ENCODE data around the gene PDZD4. TPM values are rescaled to one million over a fixed set of nuclear protein-coding genes. Genes with fewer than 3 reads are reported as not detected.

The PDZD4 gene
- total RNA-seq, 1 experiment from 2014 or later = 120 TPM

- no peaks in the 10 kb centered on the region for H3K9me3 Mint-ChIP-seq
- no peak for DNase-seq (ENCODE audit: low spot score)
- H3K4me1 Mint-ChIP-seq = peaks cover 29% of the 10 kb centered on the region
- ChIA-PET POLR2A (no interaction called here), CTCF (interaction anchor here (0.9 kb wide), 1 partner anchor 10 kb away, joined by 3 read pairs; no protein-coding TSS in a partner anchor)
- TF ChIP-seq ZNF317 (CRISPR knock-in tag; IDR thresholded peaks at IDR 0.05; ENCODE audit: borderline replicate concordance, low read depth) (no peak), ETV6 (CRISPR knock-in tag; IDR thresholded peaks at IDR 0.05) (no peak), ATF1 (CRISPR knock-in tag; IDR thresholded peaks at IDR 0.05) (no peak)
- no peak for ATAC-seq
- no peaks in the 10 kb centered on the region for H3K36me3 Mint-ChIP-seq
- H3K27me3 Mint-ChIP-seq (ENCODE audit: low read depth) = no peaks in the 10 kb centered on the region; the same call in 1 of the 2 replicates
- H3K27ac Mint-ChIP-seq = no peak overlapping the region
- H3K4me3 Mint-ChIP-seq = no peak overlapping the region
Observed at GRCh38 chrX:153874085-153874365, 43.7 kb upstream of the PDZD4 start.

DNA sequence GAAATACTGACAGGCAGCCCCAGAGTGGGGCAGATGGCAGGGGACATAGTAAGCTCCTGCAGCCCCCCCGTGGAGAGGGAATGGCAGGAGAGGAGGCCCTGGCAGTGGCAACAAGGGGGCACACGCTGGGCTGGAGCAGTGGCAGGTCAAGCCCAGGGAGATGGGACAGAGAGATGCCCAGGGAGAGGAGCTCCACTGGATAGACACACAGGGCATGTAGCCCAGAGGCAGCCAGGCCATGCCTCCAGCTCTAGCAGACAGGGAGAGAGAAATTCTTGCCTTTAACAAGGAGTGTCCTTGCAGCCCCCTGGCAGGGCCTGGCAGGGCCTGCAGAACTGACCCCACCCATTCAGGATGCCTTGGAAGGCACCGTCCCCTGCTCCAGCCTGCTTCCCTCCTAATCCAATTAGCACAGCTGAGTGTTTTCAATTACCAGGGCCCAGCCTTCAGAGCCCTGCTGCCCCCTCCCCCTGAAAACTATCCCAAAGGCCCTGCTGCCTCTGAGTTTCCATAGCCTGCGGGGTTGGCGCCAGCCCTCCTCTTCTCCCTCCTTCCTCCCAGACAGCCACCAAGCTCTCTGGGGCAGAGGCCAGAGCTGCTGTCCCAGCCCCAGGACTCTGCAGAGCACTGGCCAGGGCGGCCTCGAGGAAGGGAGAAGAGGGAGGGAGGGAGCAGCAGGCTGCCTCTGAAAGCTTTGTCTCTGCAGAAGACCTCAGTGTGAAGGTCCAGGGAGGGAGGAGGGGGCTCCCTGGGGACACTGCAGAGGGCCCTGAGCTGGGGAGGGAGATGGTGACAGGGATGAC lies 43.1 kb upstream of the PDZD4 start:
- no peak for ATAC-seq
- H3K36me3 Mint-ChIP-seq = no peaks in the 10 kb centered on the region; the same call in 1 of the 2 replicates
- H3K4me1 Mint-ChIP-seq = peaks cover 24% of the 10 kb centered on the region
- POLR2A ChIA-PET = no interaction called here
- no peak overlapping the region for H3K4me3 Mint-ChIP-seq
- CTCF ChIA-PET = interaction anchor here (0.9 kb wide), 1 partner anchor 11 kb away, joined by 3 read pairs; no protein-coding TSS in a partner anchor
- TF ChIP-seq RELA (CRISPR knock-in tag; IDR thresholded peaks at IDR 0.05; ENCODE audit: borderline replicate concordance) = no peak
- no peak for TF ChIP-seq GTF2I (CRISPR knock-in tag; conservative IDR thresholded peaks at IDR 0.05)
- TF ChIP-seq, protein P1, sequence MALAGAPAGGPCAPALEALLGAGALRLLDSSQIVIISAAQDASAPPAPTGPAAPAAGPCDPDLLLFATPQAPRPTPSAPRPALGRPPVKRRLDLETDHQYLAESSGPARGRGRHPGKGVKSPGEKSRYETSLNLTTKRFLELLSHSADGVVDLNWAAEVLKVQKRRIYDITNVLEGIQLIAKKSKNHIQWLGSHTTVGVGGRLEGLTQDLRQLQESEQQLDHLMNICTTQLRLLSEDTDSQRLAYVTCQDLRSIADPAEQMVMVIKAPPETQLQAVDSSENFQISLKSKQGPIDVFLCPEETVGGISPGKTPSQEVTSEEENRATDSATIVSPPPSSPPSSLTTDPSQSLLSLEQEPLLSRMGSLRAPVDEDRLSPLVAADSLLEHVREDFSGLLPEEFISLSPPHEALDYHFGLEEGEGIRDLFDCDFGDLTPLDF (CRISPR knock-in tag; IDR thresholded peaks at IDR 0.05) = no peak
- TF ChIP-seq RORB (CRISPR knock-in tag; IDR thresholded peaks at IDR 0.05) = no peak
- no peak for TF ChIP-seq FOXJ3 (CRISPR knock-in tag; IDR thresholded peaks at IDR 0.05; ENCODE audit: borderline replicate concordance)
- no peak for TF ChIP-seq ZBTB21 (CRISPR knock-in tag; IDR thresholded peaks at IDR 0.05; ENCODE audit: borderline replicate concordance)
- TF ChIP-seq, protein P2, sequence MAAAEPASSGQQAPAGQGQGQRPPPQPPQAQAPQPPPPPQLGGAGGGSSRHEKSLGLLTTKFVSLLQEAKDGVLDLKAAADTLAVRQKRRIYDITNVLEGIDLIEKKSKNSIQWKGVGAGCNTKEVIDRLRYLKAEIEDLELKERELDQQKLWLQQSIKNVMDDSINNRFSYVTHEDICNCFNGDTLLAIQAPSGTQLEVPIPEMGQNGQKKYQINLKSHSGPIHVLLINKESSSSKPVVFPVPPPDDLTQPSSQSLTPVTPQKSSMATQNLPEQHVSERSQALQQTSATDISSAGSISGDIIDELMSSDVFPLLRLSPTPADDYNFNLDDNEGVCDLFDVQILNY (CRISPR knock-in tag; IDR thresholded peaks at IDR 0.05) = no peak
- no peak for TF ChIP-seq ZNF671 (CRISPR knock-in tag; IDR thresholded peaks at IDR 0.05)
- TF ChIP-seq ZBTB43 (CRISPR knock-in tag; IDR thresholded peaks at IDR 0.05) = no peak
- no peak for TF ChIP-seq KAT7 (CRISPR knock-in tag; IDR thresholded peaks at IDR 0.05; ENCODE audit: borderline replicate concordance)
- no peak for TF ChIP-seq PRRX2 (CRISPR knock-in tag; IDR thresholded peaks at IDR 0.05)
- TF ChIP-seq ETV6 (CRISPR knock-in tag; IDR thresholded peaks at IDR 0.05) = no peak
- TF ChIP-seq, protein P3, sequence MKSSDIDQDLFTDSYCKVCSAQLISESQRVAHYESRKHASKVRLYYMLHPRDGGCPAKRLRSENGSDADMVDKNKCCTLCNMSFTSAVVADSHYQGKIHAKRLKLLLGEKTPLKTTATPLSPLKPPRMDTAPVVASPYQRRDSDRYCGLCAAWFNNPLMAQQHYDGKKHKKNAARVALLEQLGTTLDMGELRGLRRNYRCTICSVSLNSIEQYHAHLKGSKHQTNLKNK (CRISPR knock-in tag; IDR thresholded peaks at IDR 0.05) = no peak
- no peaks in the 10 kb centered on the region; the same call in 1 of the 2 replicates for H3K27me3 Mint-ChIP-seq (ENCODE audit: low read depth)
- no peaks in the 10 kb centered on the region for H3K9me3 Mint-ChIP-seq
- no peak overlapping the region for H3K27ac Mint-ChIP-seq
- no peak for DNase-seq (ENCODE audit: low spot score)

DNA sequence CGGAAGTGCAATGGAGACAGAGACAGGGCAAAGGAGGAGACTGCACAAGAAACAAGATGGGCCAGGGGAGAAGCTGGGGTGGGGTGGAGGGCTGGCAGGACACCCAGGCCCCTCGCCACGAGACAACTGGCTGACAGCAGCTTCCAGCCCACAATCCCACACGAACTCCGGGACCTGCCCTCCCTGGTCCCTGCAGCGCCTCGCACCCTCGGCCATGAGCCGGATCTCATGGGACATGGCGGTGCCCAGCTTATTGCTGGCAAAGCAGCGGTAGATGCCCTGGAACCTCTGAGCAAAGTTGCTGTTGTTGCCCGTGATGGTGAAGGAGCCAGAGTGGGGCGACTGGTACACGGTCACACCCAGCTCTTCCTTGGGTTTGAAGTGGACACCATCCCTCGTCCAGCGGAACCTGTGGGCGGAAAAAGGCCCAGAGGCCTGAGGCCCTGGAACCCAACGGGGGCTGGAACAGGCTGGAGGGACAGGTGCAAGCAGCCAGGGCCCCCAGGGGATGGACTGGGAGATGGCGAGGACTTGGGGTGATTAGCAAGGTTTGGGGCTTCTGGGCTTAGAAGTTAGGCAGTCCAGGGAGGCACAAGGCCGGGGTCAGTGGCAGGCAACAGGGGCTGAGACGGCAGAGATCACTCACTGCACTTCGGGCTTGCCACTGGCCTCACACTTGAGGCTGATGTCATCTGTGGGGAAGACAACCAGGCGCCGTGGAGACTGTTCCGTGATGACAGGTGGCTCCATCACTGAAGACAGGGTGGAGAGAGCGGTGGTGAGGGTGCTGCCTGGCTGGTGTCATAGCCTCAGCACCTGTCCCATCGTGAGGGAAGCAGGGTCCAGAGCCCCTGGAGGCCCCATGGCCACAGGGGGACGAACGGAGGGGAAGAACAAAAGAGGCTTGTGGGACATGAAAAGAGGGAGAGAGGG lies 41.9 kb upstream of the PDZD4 start:
- H3K27me3 Mint-ChIP-seq (ENCODE audit: low read depth) = no peaks in the 10 kb centered on the region; the same call in 1 of the 2 replicates
- H3K4me1 Mint-ChIP-seq = peaks cover 12% of the 10 kb centered on the region
- ATAC-seq (no peak), DNase-seq (ENCODE audit: low spot score) (no peak)
- no peak overlapping the region for H3K4me3 Mint-ChIP-seq
- no peaks in the 10 kb centered on the region; the same call in 1 of the 2 replicates for H3K36me3 Mint-ChIP-seq
- no peak for TF ChIP-seq NFYB (CRISPR knock-in tag; conservative IDR thresholded peaks at IDR 0.05; ENCODE audit: low read depth)
- TF ChIP-seq RORB (CRISPR knock-in tag; IDR thresholded peaks at IDR 0.05) = no peak
- no peak for TF ChIP-seq ESRRA (CRISPR knock-in tag; IDR thresholded peaks at IDR 0.05; ENCODE audit: borderline replicate concordance)
- no peak for TF ChIP-seq ZNF416 (CRISPR knock-in tag; IDR thresholded peaks at IDR 0.05)
- TF ChIP-seq GTF2I (CRISPR knock-in tag; conservative IDR thresholded peaks at IDR 0.05) = no peak
- no peak for TF ChIP-seq SP1 (CRISPR knock-in tag; conservative IDR thresholded peaks at IDR 0.05)
- ChIA-PET POLR2A (no interaction called here), CTCF (interaction anchor here (1.1 to 1.2 kb wide), 2 partner anchors 15 to 63 kb away, joined by 3 read pairs; partner anchors contain the start of gene NAA10)
- no peak overlapping the region for H3K27ac Mint-ChIP-seq
- no peaks in the 10 kb centered on the region for H3K9me3 Mint-ChIP-seq

Data from WTC11 (cell line).